A549 (cell line): ENCODE results near the gene PSMB10. TPM values are rescaled to one million over a fixed set of nuclear protein-coding genes. Genes with fewer than 3 reads are reported as not detected.

Experiments used
- ATAC-seq, 2 experiments: fragments of 200-7000 bp in 1 of 2; fragments of >200 bp in 1 of 2; cut with Nextera tagmentation in 1 of 2; cut with Tn5 transposase in 1 of 2; 3 replicates each; pipeline versions ENCODE4 v1.8.0 to v1.9.1; 2018 to 2020; ENCODE audit warnings: mild to moderate bottlenecking in 1 of 2, moderate library complexity in 1 of 2
- CTCF ChIA-PET: fragments of 300-600 bp; sonication (Branson Sonifier 250); formaldehyde crosslinking; extraction: SDS; loops from one replicate; lab custom pipeline; 2021; ENCODE audit warnings: antibody characterized with exemption, inconsistent platforms; lab: Yijun Ruan, JAX
- POLR2A ChIA-PET: fragments of 350-600 bp; formaldehyde crosslinking; extraction: SDS; loops from one replicate; lab custom pipeline; 2021; ENCODE audit warnings: antibody characterized with exemption, inconsistent platforms; lab: Yijun Ruan, JAX
- DNase-seq, 2 experiments: peaks; one replicate each; pipeline versions ENCODE4 v3.0.0 to v3.0.0-alpha.2; 2011 to 2016; ENCODE audit warnings: low read depth in 1 of 2, low spot score in 1 of 2
- FAIRE-seq: peaks from 2 replicates; lab custom pipeline; 2011; peaks lifted over from hg19 to GRCh38; lab: Jason Lieb, UNC
- H3K27ac ChIP-seq, 2 experiments: fragments of >200 bp; sonication (Bioruptor Twin); formaldehyde crosslinking; 3 replicates each; pipeline ENCODE4 v1.5.1; 2016 to 2017
- H3K4me1 ChIP-seq: fragments of >200 bp; sonication (Bioruptor Twin); formaldehyde crosslinking; 3 replicates; pipeline ENCODE4 v1.6.1; 2016
- H3K4me2 ChIP-seq: fragments of >200 bp; sonication (Bioruptor Twin); formaldehyde crosslinking; 3 replicates; pipeline ENCODE4 v1.6.1; 2016
- H3K4me3 ChIP-seq: fragments of >200 bp; sonication (Bioruptor Twin); formaldehyde crosslinking; 3 replicates; pipeline ENCODE4 v1.5.1; 2016
- H3K9me3 ChIP-seq: fragments of >200 bp; sonication (Bioruptor Twin); formaldehyde crosslinking; 3 replicates; pipeline ENCODE4 v1.6.1; 2016
- BCL3 ChIP-seq: fragments of >200 bp; sonication (Bioruptor Twin); formaldehyde crosslinking; IDR thresholded peaks from 3 replicates; pipeline ENCODE4 v1.6.1; 2016
- BHLHE40 ChIP-seq: IDR thresholded peaks from 2 replicates; pipeline ENCODE4 v1.6.1; 2012; ENCODE audit warnings: low read depth, low read length, inconsistent platforms
- CBX8 ChIP-seq: fragments of 200-600 bp; sonication (generic); IDR thresholded peaks from 2 replicates; pipeline ENCODE4 v1.6.1; 2016
- CHD4 ChIP-seq: fragments of 200-600 bp; sonication (generic); IDR thresholded peaks from 2 replicates; pipeline ENCODE4 v1.6.1; 2016; ENCODE audit warnings: antibody characterized with exemption, mild to moderate bottlenecking, borderline replicate concordance
- CTCF ChIP-seq: fragments of >200 bp; sonication (Bioruptor Twin); formaldehyde crosslinking; IDR thresholded peaks from 3 replicates; pipeline ENCODE4 v1.5.1; 2016
- E2F6 ChIP-seq: IDR thresholded peaks from 2 replicates; pipeline ENCODE4 v1.6.1; 2012; ENCODE audit warnings: low read depth, borderline replicate concordance
- EHF ChIP-seq: fragments of 250-450 bp; sonication (Bioruptor Pico); IDR thresholded peaks from 2 replicates; pipeline ENCODE4 v1.5.0; 2020; ENCODE audit warnings: mild to moderate bottlenecking
- FOSB ChIP-seq: fragments of 250-450 bp; sonication (Bioruptor Pico); IDR thresholded peaks from 2 replicates; pipeline ENCODE4 v1.5.0; 2020; ENCODE audit warnings: mild to moderate bottlenecking, moderate library complexity
- HEYL ChIP-seq: fragments of 250-450 bp; sonication (Bioruptor Pico); IDR thresholded peaks from 2 replicates; pipeline ENCODE4 v1.8.0; 2021; ENCODE audit warnings: mild to moderate bottlenecking, moderate library complexity
- HMGXB4 ChIP-seq: fragments of 250-450 bp; sonication (Bioruptor Pico); IDR thresholded peaks from 2 replicates; pipeline ENCODE4 v1.5.0; 2021; ENCODE audit warnings: mild to moderate bottlenecking, moderate library complexity, borderline replicate concordance
- HOXB13 ChIP-seq: fragments of 250-450 bp; sonication (Bioruptor Pico); IDR thresholded peaks from 2 replicates; pipeline ENCODE4 v1.5.0; 2020; ENCODE audit warnings: low read depth, mild to moderate bottlenecking, moderate library complexity
- JUN ChIP-seq, 2 experiments: fragments of >200 bp; sonication (Bioruptor Twin); formaldehyde crosslinking; IDR thresholded peaks; 2 replicates in 1 of 2; 3 replicates in 1 of 2; pipeline ENCODE4 v1.6.1; 2016 to 2017
- JUNB ChIP-seq: fragments of >200 bp; sonication (Bioruptor Twin); formaldehyde crosslinking; IDR thresholded peaks from 2 replicates; pipeline ENCODE4 v1.6.1; 2016
- KDM5A ChIP-seq: fragments of 200-600 bp; sonication (generic); IDR thresholded peaks from 2 replicates; pipeline ENCODE4 v1.6.1; 2016; ENCODE audit warnings: antibody characterized with exemption, mild to moderate bottlenecking
- PBX3 ChIP-seq: IDR thresholded peaks from 2 replicates; pipeline ENCODE4 v1.6.1; 2012
- PHF8 ChIP-seq: fragments of 200-600 bp; sonication (generic); IDR thresholded peaks from 2 replicates; pipeline ENCODE4 v1.6.1; 2016; ENCODE audit warnings: low read depth, mild to moderate bottlenecking, antibody characterized with exemption, moderate library complexity, borderline replicate concordance
- POLR2A ChIP-seq: IDR thresholded peaks from 2 replicates; pipeline ENCODE4 v1.6.1; 2012; ENCODE audit warnings: mild to moderate bottlenecking, low read length
- RCOR1 ChIP-seq: fragments of 150-350 bp; IDR thresholded peaks from 2 replicates; pipeline ENCODE4 v1.6.1; 2014; ENCODE audit warnings: antibody characterized with exemption, low read length, low read depth
- RFX5 ChIP-seq: fragments of 450-650 bp; IDR thresholded peaks from 2 replicates; pipeline ENCODE4 v1.7.1; 2014; ENCODE audit warnings: antibody characterized with exemption, mild to moderate bottlenecking, moderate library complexity
- TP53 ChIP-seq: fragments of 250-450 bp; sonication (Bioruptor Pico); IDR thresholded peaks from 2 replicates; pipeline ENCODE4 v1.5.0; 2021; ENCODE audit warnings: mild to moderate bottlenecking, moderate library complexity
- ZC3H11A ChIP-seq: fragments of 450-650 bp; IDR thresholded peaks from 2 replicates; pipeline ENCODE4 v1.6.1; 2014; ENCODE audit warnings: antibody characterized with exemption, mild to moderate bottlenecking
- ZFP36 ChIP-seq: fragments of 450-650 bp; IDR thresholded peaks from 2 replicates; pipeline ENCODE4 v1.6.1; 2014; ENCODE audit warnings: borderline replicate concordance; ENCODE audit not compliant: partially characterized antibody
- ZSCAN20 ChIP-seq: fragments of 250-450 bp; sonication (Bioruptor Pico); IDR thresholded peaks from 2 replicates; pipeline ENCODE4 v1.8.0; 2022; ENCODE audit warnings: mild to moderate bottlenecking, moderate library complexity
- WGBS: methylation state at CpG from one replicate; pipeline ENCODE4 v1.1.6; 2017; ENCODE audit errors: missing lambda C conversion rate; 5-methylcytosine and 5-hydroxymethylcytosine counted together
- polyA plus RNA-seq, 4 experiments: library from polyadenylated mRNA; depleted of rRNA in 3 of 4; stranded (reverse); fragments of >200 nt; fragmentation: RNase III in 1 of 4; extraction: RNeasy Plus Mini Kit Qiagen cat#74134 plus additional on column Dnase treatment in 1 of 4; gene quantifications; 2 replicates in 3 of 4; 3 replicates in 1 of 4; pipeline ENCODE4 v1.2.3, GENCODE V29; 2011 to 2017

PSMB10 gene
- polyA plus RNA-seq, 2 of the 4 experiments (the other 2 are of a cell fraction): 11.3 to 52.4 TPM

GRCh38 chr16:67965668-67966548 is 29.3 kb upstream of the PSMB10 start:
- peaks cover 25% of the 10 kb centered on the region for H3K4me1 ChIP-seq
- peak overlapping the region; percentile 4; the same call in 1 of the 3 replicates for H3K4me3 ChIP-seq
- peak overlapping the region; percentile 89 for H3K4me2 ChIP-seq
- TF ChIP-seq ZSCAN20 (CRISPR knock-in tag) (no peak), PHF8 (no peak), FOSB (no peak), BCL3 (no peak), CBX8 (no peak), PBX3 (no peak), RFX5 (no peak), BHLHE40 (no peak), JUN (IDR thresholded peaks at IDR 0.05) (no peak), CHD4 (no peak), HOXB13 (no peak), RCOR1 (no peak), TP53 (CRISPR knock-in tag) (no peak), ZFP36 (no peak)
- CTCF ChIA-PET: interaction anchor here (0.7 to 1.6 kb wide), 8 partner anchors 11 to 150 kb away, joined by 3 to 11 read pairs (median 4); partner anchors contain the start of genes CTRL and PSMB10
- no peaks in the 10 kb centered on the region for H3K9me3 ChIP-seq
- no peak for DNase-seq
- POLR2A ChIA-PET: no interaction called here
- WGBS: 85% methylated on average over 11 of the region's 11 CpGs
- ATAC-seq: no peak
- FAIRE-seq: no peak
- peak overlapping the region; percentile 58 to 95 for H3K27ac ChIP-seq

- ATAC-seq (no peak), FAIRE-seq (no peak), DNase-seq (no peak)
- no peak overlapping the region for H3K4me3 ChIP-seq
- TF ChIP-seq BCL3: no peak
- no peak for TF ChIP-seq EHF (CRISPR knock-in tag)
- no peak for TF ChIP-seq E2F6
- no peak for TF ChIP-seq RCOR1
- no peak for TF ChIP-seq HEYL (CRISPR knock-in tag)
- TF ChIP-seq HMGXB4 (CRISPR knock-in tag): no peak
- no peak for TF ChIP-seq PHF8
- TF ChIP-seq JUNB: no peak
- TF ChIP-seq ZFP36: no peak
- TF ChIP-seq CTCF: no peak
- TF ChIP-seq KDM5A: no peak
- no peak for TF ChIP-seq ZC3H11A
- no peak for TF ChIP-seq POLR2A
- peaks cover 25% of the 10 kb centered on the region for H3K4me1 ChIP-seq
- no peaks in the 10 kb centered on the region for H3K9me3 ChIP-seq
- ChIA-PET POLR2A (no interaction called here), CTCF (interaction anchor here (1.2 to 1.3 kb wide), 2 partner anchors 22 to 148 kb away, joined by 4 to 5 read pairs; no protein-coding TSS in a partner anchor)
- H3K27ac ChIP-seq: no peak overlapping the region
- 88% methylated on average over 6 of the region's 6 CpGs for WGBS
- H3K4me2 ChIP-seq: no peak overlapping the region
These were observed 28.0 kb upstream of the PSMB10 start for GRCh38 chr16:67964477-67965131.
